ENCODE results near the gene TAF1D.
A peak's percentile ranks its signal among the peaks of the same experiment; 100 is the strongest.

The TAF1D gene

DNA sequence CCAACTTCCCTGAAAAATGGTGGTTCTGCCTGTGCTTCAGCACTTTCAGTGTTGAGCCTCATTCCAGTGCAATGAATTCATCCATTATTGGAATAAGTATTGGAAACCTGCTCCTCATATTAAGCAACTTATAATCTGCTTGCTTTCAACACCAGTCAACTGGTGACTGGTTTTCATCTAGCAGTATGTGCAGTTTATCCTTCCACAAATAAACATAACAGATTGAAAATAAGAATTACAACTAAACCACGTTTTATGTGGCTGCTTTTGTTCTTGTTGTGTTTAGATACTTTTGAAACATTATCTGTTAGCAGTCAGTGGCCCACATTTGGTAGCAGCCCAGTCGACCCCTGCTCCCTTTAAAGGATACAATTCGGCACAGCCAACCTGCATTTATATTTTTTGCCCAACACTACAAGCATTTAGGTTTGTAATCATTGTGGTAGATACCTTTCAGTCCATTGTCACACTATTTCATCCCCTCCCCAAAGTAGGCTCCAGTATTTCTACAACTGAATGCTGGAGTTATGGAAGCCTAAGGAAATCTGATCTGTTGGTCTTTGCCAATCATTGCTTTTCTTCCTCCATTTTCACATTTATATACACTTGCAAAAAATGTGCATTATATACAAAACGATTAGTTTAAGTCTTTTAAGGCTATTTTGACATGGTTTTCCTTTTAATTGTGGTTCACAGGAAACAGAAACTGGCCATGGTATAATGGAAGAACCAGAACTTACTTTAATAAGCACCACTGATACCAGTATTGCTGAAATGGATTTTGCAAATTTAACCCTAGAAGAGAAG lies 13.1 kb downstream of the TAF1D start:
- DNase-seq (ENCODE audit: low spot score): no peak
- no peak for FAIRE-seq

DNA sequence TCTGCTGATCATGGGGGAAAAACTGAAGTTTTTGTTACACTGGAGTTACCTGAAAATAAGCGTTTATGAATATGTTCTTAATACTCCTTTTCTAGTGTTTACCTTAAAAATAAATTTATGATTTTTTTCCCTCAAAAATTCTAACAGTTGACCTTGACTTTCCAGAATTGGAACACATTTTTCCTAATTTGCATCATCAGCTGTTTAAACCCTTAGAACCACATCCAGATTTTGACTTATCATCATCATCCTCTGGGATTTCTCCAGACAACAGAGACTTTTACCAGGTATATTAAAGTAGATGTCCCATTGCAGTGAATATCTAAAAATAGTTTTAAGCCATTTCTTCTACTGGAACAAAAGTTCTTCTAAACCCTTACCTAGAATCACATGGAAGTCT lies 17.2 kb downstream of the TAF1D start:
- FAIRE-seq: no peak
- DNase-seq (ENCODE audit: low spot score): no peak

GRCh38 chr11:93720522-93720921 lies 20.8 kb downstream of the TAF1D start:
- FAIRE-seq: no peak
- DNase-seq (ENCODE audit: low spot score): no peak

- FAIRE-seq (no peak), DNase-seq (ENCODE audit: low spot score) (no peak)
These were observed 22.0 kb downstream of the TAF1D start for GRCh38 chr11:93719310-93719709.

DNA sequence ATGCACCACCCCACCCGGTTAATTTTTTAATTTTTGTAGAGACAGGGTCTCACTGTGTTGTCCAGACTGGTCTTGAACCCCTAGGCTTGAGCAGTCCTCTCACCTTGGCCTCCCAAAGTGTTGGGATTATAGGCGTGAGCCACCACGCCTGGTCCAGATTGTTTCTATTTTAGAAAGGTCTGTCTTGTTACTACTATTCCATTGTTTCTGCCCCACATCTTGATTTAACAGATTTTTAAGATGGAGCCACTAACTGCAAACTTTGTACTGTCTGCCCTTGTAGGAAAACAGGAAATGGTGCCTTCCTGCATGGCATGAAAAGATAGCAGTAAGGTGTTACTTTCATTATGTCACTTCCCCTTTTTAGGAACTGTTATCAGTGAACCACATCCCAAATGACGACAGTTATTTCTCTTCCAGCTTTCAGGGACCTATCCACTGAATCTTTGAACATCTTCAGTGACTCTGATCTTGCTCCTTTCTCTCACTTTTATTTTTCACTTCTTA lies 23.2 kb downstream of the TAF1D start:
- DNase-seq (ENCODE audit: low spot score) (no peak), FAIRE-seq (no peak)

DNA sequence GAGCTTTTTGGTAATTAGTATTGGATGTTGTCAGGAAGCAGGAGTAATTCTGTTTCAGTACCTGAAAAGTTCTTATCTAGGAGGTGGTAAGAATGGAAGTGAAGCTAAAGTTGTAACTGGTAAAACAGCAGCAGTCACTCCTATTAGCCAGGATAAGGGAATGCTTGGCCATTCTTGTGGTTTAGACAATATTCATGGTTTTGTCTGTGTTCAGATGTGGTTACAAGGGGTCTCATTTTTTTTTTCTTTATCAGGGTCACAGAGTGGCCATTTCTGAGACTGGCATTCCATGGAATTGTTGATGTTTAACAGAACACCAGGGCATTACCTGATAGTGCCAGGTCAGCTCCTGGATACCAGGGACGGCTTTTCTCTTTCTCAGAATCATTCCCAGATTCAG lies 23.8 kb downstream of the TAF1D start:
- peak; percentile 11 for DNase-seq (ENCODE audit: low spot score)
- FAIRE-seq: no peak

DNA sequence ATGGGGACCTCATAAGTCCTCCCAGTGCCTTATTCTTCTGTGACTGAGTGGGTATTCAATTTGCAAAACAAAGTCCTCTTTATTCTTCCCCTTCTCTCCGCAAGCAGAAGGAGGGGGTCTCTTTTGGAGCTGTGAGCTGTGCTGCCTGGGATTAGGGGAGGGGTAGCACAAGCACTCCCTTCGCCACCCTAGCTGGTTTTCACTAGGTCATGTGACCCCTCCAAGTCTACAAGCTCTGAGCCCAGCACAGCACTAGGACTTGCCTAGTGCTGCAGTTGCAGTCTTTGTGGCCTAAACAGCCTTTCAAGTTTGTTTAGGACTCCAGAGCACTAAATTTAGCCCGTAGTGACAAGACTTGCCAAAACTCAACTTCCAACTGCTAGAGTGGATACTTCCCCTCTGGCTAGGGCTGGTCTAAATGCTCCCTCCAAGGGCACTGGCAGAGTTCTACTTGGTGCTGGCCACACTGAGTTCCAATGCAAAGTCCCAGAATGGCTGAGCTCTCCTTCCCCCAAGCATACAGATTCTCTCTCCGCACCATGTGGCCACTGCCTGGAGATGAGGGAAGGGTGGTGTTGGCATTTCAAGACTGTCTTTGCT lies 25.4 kb downstream of the TAF1D start:
- DNase-seq (ENCODE audit: low spot score) (no peak), FAIRE-seq (no peak)

- DNase-seq (ENCODE audit: low spot score) (no peak), FAIRE-seq (no peak)
These were observed 28.6 kb downstream of the TAF1D start for GRCh38 chr11:93712678-93713077.

DNA sequence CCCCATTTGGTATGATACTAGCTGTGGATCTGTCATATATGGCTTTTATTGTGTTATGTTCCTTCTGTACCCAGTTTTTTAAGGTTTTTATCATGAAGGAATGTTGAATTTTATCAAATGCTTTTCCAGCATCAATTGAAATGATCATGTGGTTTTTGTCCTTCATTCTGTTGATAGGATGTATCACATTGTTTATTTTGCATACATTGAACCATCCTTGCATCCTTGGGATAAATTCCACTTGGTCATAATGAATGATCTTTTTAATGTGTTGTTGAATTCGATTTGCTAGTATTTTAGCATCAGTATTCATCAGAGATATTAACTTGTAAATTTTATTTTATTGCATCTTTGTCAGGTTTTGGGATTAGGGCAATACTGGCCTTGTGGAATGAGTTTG lies 31.1 kb downstream of the TAF1D start:
- DNase-seq (ENCODE audit: low spot score) (no peak), FAIRE-seq (no peak)

- no peak for DNase-seq (ENCODE audit: low spot score)
These were observed 37.1 kb downstream of the TAF1D start for GRCh38 chr11:93704237-93704636.

GRCh38 chr11:93700830-93701229 lies 40.5 kb downstream of the TAF1D start:
- DNase-seq (ENCODE audit: low spot score) (no peak), FAIRE-seq (no peak)

More at GRCh38 chr11:93704237-93704636, 37.1 kb downstream of the TAF1D start:
- no peak for FAIRE-seq

GRCh38 chr11:93697611-93698010 lies 43.7 kb downstream of the TAF1D start:
- no peak for FAIRE-seq
- no peak for DNase-seq (ENCODE audit: low spot score)

DNA sequence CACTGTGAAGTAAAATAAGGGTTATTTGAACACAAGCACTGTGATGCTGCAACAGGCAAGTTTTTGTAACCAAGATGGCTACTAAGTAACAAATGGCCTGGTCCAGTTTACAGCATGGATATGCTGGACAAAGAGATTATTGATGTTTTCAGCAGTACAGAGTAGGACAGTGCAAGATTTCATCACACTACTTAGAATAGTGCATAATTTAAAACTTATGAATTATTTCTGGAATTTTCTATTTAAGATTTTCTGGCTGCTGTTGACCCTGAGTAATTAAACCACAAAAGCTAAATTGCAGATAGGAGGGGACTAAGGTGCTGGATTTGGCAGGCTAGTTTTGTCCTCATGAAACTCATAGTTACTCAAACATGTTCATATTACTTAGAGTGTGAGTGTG lies 46.7 kb downstream of the TAF1D start:
- no peak for FAIRE-seq
- no peak for DNase-seq (ENCODE audit: low spot score)

DNA sequence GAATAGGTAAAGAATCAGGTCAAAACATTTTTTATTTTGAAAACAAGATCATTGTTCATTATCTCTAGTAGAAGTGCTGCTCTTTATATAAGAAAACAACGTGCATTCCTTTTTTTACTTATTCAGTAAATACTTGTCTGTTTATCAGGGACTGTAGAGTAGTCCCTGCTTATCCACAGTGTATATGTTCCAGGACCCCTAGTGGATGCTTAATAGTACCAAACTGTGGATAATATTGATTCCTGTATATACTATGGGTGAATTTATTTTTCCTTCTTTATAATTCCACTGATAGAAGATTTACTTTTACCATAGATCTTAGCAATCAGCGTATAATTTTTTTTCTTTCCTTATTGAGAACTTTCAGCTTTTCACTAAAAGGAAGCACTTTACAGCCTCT lies 47.2 kb downstream of the TAF1D start:
- DNase-seq (ENCODE audit: low spot score) (no peak), FAIRE-seq (no peak)

DNA sequence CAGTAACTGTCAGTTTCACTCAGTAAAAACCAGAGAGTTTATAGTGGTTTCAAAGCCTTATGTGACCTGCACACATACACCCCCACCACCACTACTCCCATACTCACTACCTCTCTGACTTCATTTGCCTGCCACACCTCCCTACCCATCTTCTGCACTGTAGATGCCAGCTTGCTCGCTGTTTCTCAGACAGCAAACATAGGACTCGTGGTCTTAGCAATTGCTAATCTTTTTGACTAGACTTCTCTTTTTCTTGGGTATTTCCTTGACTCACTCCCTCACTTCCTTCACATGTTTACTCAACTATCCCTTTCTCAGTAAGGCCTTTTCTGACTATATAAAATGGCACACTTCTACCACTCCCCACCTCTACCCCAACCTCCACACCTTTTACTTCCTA lies 52.1 kb downstream of the TAF1D start:
- no peak for DNase-seq (ENCODE audit: low spot score)
- no peak for FAIRE-seq

DNA sequence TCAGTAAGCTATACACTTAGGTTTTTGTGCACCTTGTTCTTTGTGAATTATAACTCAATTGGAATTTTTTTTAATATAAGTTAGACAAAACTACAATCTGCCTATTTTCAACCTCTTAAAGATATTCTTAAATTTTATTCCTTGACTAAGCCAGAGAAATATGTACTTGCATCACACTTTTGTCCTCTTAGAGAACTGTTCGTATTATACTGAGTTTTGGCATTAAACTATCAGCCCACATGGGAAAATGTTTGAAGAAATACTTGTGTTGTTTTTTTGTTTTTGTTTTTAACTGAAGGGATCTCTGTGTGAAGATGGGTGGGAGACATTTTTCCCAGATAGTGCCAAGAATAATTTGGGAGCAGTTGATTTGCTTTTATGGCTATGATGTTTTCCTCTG lies 54.5 kb downstream of the TAF1D start:
- no peak for FAIRE-seq
- no peak for DNase-seq (ENCODE audit: low spot score)

DNA sequence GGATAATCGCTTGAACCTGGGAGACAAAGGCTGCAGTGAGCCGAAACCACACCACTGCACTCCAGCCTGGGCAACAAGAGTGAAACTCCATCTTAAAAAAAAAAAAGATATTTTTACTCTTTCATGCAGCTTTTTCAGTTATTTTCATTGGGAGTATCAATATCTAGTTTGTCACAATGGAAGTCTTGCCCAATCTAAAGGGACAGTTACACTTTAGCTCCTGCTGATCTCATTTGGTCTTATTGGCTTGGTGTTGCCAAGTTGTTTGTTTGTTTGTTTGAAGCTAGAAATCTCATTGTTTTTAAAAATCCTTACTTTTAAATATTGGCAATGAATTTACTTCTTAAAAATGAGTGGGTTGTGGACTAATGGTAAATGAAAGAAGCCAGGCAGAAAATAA lies 55.1 kb downstream of the TAF1D start:
- DNase-seq (ENCODE audit: low spot score) (no peak), FAIRE-seq (no peak)

Measured in RCC 7860 (cell line).